Hindlimb muscle (tissue), 1 donor: ENCODE results near the gene CBFA2T2. TPM values are rescaled to one million over a fixed set of nuclear protein-coding genes. Genes with fewer than 3 reads are reported as not detected.
"Not testable (repeated sequence)": the region's sequence is repeated elsewhere in the genome, so short reads cannot be mapped to it uniquely, and the experiment has no call there.

ENCODE experiments used
- DNase-seq: peaks from one replicate; pipeline ENCODE4 v3.0.0-alpha.2; 2013
- polyA plus RNA-seq: library from polyadenylated mRNA; unstranded; fragments of 120-200 nt; gene quantifications from one replicate; pipeline ENCODE4 v1.2.1, GENCODE V29; 2013; ENCODE audit not compliant: insufficient read length

The CBFA2T2 gene
- polyA plus RNA-seq, 1 donor = 17.7 TPM

DNA sequence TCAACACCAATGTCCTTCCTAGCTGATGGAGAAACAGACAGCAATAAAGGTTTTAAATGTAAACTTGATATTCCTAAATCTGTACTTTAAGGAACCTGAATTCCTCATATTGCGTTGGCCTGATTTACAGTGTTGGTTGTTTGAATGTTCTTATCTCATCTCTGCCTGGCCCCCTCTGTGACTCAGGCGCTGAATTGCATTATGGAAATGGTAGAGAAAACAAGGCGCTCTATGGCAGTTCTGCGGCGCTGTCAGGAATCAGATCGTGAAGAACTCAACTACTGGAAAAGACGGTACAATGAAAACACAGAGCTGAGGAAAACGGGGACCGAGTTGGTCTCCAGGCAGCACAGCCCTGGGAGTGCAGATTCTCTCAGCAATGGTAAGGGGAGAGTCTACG is 139.6 kb downstream of the CBFA2T2 start:
- no peak for DNase-seq

DNA sequence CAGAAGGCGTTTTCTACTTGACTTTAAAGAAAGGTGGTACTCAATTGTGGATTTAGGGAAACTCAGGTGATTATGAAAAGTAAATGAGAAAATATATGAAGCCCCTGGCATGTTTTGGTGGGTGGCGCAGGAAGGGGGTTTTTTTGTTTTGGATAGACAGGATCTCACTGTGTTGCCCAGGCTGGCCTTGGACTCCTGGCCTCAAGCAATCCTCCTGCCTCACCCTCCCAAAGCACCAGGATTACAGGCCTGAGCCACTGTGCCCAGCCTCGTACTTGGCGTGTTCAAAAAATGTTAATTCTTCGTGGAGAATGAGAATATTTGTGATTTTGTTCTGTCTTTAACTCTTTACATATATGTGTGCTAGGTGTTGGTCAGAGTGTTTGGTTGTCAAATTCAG is 140.1 kb downstream of the CBFA2T2 start:
- no peak for DNase-seq

- no peak for DNase-seq
These were observed 140.6 kb downstream of the CBFA2T2 start for GRCh38 chr20:33630507-33630906.

GRCh38 chr20:33631910-33632309 is 142.0 kb downstream of the CBFA2T2 start:
- not testable (repeated sequence) for DNase-seq

DNA sequence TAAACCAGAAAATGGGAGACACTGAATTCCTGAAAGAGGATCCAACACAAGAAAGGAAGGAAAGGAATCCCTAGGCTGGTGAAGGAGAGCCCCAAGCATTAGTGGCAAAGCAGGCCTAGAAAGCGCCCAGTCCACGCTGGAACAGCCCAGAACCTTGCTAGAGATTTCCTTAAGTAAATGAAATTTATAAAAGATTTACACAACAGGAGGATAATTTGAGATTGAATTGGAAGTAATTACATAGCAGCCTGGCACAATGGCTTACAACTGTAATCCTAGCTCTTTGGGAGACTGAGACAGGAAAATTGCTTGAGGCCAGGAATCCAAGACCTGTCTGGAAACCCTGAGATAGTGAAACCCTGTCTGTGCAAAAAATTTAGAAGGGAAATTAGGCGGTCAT is 145.4 kb downstream of the CBFA2T2 start:
- no peak for DNase-seq

DNA sequence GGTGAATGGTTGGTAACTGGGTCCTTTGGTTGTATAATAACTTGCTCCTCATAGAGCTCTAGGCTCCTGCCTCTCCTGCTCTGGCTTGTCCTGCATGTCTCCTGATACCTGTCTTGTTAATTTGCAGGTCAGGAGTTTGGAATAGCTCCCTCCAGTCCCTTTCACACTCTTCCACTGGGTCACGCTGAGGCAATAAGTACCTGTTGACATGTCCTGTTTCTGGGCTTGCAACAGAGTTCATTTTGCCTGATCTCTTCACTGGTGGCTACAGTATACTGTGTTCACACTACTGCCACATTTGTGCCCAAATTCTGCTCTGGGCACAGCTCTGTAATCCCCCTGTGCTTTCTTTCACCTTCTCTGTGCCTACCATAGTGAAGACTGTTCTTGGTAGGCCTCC is 146.9 kb downstream of the CBFA2T2 start:
- no peak for DNase-seq

GRCh38 chr20:33640287-33640686 is 150.4 kb downstream of the CBFA2T2 start:
- DNase-seq = no peak

GRCh38 chr20:33644313-33645071 is 154.6 kb downstream of the CBFA2T2 start:
- no peak for DNase-seq

- DNase-seq = no peak
These were observed 155.1 kb downstream of the CBFA2T2 start for GRCh38 chr20:33645072-33645358.

DNA sequence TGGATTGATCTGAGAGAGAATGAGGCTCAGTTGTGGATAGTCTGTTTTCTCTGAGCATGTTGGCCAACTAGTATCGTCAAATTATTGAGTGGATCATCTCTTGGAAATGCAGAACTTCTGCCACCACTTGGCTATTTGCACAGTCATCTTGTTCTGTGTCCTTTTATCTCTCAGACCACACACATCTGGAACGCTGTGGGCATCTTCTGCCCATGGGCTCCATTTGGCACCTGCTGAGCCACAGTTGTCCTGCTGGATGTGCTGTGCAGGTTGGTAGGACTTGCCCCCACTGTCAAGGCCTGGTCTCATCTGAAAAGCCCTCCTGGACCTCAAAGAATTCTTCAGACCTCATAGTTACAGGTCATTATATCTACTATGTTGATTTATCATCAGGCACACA is 155.5 kb downstream of the CBFA2T2 start:
- no peak for DNase-seq

DNA sequence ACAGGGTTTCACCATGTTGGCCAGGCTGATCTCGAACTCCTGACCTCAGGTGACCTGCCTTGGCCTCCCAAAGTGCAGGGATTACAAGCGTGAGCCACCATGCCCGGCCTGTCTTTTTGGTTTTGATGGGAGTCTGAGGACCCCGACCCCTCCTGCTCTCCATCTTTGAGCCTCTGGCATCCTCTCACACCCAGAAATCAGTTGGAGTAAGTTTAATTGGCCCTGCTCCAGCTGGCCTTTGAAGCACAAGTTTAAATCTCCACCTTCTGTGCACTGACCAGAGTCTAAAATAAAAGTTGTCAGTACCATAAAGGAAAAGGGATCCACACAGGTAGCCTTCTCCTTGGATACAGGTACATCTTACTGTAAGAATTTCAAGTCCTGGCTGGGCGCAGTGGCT is 156.3 kb downstream of the CBFA2T2 start:
- no peak for DNase-seq

- not testable (repeated sequence) for DNase-seq
These were observed 157.2 kb downstream of the CBFA2T2 start for GRCh38 chr20:33646959-33647602.

DNA sequence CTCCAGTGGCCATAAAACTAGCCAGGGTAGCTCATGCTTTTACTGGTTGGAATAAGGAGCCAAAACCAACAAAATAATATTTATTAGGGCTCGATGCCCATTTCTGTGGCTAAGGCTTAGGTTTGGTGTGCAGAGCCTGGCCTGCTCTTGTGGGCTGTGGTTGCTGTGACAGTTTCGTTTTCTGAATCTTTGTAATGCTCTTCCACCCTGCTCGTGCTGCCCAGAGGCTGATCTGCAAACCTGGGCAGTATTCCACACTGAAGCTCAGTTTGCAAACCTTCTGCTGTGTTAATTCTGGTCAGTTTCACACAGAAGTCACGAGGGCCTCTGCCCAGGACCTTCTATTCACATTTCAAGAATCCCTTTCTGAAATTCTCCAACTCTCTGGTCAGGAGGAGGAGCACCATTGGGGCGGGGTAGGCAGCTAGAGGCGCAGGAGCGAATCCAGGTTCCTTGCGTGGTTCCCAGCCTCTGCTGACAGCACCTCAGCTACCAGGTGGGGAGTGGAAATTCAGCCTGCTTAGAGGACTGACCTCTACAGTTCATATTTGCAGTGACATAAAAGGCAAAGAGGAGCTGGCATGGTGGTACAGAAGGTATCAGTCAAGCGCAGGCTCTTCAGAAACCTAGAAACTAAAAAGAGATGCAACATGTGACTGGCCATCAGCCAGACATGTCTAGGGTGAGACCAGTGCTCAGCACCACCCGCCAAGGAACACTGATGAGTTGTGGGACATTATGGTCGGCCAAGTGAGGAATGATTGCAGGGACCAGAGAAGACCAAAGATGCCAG is 157.9 kb downstream of the CBFA2T2 start:
- DNase-seq = no peak

- DNase-seq = no peak
These were observed 158.6 kb downstream of the CBFA2T2 start for GRCh38 chr20:33648396-33649004.

DNA sequence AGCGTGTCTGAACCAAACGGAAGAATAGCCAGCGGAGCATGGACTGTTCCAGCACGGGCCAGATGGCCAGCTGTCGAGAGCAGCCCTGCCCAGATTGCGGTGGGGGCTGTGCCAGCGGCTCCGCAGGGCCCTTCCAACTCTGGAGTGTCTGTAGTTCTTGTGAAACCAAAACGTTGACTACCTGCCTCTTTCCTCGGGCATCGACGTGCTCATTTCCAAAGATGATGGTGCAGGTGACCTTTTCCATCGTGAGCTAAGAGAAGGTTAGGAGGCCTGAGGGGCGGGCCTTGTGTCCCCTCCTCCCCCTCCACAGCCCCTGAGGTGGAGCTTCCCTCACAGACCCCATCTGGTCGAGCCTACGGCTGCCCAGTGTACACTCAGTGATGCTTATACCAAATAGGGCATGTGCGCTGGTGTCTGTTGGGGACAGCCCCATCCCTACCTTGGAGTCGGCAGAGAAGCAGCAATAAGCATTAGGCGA is 159.3 kb downstream of the CBFA2T2 start:
- DNase-seq = no peak

DNA sequence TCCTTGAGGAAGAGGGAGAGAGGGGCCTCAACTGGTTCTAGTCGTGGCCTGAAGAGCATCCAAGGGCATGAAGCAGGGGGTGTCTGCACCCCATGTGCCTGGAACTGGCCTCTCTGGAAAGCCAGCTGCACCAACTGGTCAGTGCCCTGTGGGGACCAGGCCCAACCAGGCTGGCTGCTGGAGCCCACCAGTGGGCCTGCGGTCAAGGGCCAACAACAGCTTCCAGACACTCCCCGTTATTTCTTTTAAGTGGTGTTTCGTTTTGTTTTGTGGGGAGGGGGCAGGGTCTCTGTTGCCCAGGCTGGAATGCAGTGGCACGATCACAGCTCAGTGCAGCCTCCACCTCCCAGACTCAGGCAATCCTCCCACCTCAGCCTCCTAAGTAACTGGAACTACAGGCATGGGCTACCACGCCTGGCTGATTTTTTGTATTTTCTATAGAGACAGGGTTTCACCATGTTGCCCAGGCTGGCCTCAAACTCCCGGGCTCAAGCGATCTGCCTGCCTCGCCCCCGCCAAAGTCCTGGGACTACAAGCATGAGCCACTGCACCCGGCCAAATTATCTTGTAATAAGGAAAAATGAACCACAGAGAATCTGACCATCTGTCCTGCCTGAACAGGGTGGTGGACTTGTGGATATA is 160.3 kb downstream of the CBFA2T2 start:
- no peak for DNase-seq

DNA sequence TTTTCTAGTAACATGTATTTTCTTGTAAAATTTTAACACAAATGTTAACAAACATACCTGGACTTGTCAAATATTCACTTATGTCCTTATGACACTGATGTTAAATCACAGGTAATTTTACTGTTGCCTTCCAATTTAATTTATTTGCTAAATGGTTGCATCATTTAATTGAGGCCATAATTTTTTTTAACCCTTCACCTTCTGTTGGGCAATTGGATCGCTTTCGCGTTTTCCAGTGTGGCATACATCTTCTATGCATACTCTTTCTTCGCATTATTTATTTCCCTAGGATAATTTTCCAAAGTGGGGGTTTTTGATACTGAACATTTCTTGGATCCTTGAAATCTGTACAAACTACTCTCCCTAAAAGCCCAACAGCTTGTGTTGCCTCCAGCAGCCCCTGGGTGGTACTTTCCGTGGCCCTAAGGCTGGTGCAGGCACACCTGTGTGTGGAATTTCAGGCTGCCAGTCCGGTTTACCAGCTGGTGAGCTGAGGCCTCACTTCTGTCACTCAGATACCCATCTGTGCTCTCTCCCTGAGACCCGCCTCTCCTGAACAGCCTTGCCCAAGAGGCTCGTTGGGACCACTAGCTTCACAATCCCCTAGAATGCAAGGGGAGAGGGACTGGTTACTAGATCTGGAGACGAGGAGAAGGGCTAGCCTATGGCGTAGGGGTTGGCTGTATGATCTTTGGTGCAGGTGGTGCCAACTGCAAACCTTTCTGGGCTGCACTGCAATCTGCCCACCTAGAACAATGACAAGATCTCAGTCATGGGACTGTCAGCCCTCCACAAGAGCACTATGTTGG is 161.1 kb downstream of the CBFA2T2 start:
- no peak for DNase-seq

GRCh38 chr20:33651562-33652048 is 161.7 kb downstream of the CBFA2T2 start:
- no peak for DNase-seq

DNA sequence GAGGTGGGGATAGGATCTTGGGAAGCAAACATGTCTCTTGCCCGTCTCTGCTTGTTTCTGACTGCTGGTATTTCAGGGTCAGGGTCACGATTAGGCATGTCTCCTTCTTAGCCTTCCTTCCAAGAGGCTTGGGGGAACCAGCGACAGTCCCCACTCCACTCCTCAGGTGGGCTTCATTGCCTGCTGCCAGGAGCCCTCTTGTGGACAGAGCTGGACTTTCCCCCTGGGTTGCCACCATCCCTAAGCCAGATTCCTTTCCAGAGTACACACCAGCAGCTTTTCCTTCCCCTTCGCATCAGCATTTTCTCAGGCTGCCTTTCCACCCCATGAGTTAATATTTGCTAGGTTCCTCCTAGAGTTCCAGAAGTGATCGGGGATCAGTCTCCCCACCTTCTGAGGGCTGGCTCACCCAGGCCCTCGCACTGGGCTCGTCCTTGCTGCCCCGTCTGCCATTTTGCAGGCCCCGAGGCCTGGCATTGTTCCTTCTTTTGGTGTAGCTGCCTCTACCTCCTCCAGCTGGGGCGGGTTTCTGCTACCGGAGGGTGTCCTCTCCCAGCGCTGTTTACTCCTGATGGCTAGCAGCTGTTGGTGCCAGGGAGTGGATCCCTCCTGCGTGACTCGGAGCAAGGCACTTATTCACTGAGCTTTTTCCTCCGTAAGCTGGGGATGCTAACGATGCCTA is 163.5 kb downstream of the CBFA2T2 start:
- DNase-seq = peak; percentile 66

GRCh38 chr20:33653900-33654596 is 164.2 kb downstream of the CBFA2T2 start:
- DNase-seq = no peak
